H1 (cell line): ENCODE measurements around the gene LCE3D. TPM values are rescaled to one million over a fixed set of nuclear protein-coding genes. Genes with fewer than 3 reads are reported as not detected.

Experiments
- CTCF ChIA-PET: fragments of 300-600 bp; sonication (Branson Sonifier 250); formaldehyde crosslinking; loops from one replicate; lab custom pipeline; 2021; ENCODE audit not compliant: partially characterized antibody; lab: Charles Lee
- POLR2A ChIA-PET: fragments of 300-600 bp; sonication (Branson Sonifier 250); formaldehyde crosslinking; loops from one replicate; lab custom pipeline; 2021; ENCODE audit warnings: inconsistent platforms; ENCODE audit not compliant: partially characterized antibody; lab: Charles Lee
- DNase-seq, 2 experiments: peaks; one replicate each; pipeline versions ENCODE4 v3.0.0 to v3.0.0-alpha.2; 2010 to 2022; ENCODE audit warnings: low spot score in 2 of 2, low read depth in 1 of 2, mixed read lengths in 1 of 2
- FAIRE-seq: peaks from 2 replicates; lab custom pipeline; 2011; peaks lifted over from hg19 to GRCh38; lab: Jason Lieb, UNC
- H2AFZ ChIP-seq: 2 replicates; pipeline ENCODE4 v1.8.1; 2012; ENCODE audit warnings: low read length, inconsistent platforms
- H2AK5ac ChIP-seq: 2 replicates; pipeline ENCODE4 v1.6.1; 2013; ENCODE audit warnings: low read depth, low read length
- H2BK120ac ChIP-seq: replicated peaks from 2 replicates; pipeline ENCODE3; 2013; ENCODE audit warnings: low read depth, low read length, inconsistent platforms
- H2BK12ac ChIP-seq: 2 replicates; pipeline ENCODE4 v1.6.1; 2013; ENCODE audit warnings: low read depth, low read length
- H2BK15ac ChIP-seq: 2 replicates; pipeline ENCODE4 v1.6.1; 2013; ENCODE audit warnings: low read length
- H2BK20ac ChIP-seq: 2 replicates; pipeline ENCODE4 v1.6.1; 2013; ENCODE audit warnings: low read length
- H2BK5ac ChIP-seq: 2 replicates; pipeline ENCODE4 v1.6.1; 2013; ENCODE audit warnings: low read depth, low read length
- H3K14ac ChIP-seq: 2 replicates; pipeline ENCODE4 v1.6.1; 2013; ENCODE audit warnings: inconsistent platforms; ENCODE audit not compliant: insufficient read length
- H3K18ac ChIP-seq: 2 replicates; pipeline ENCODE4 v1.6.1; 2013; ENCODE audit warnings: low read length; ENCODE audit errors: extremely low read depth
- H3K23ac ChIP-seq: 2 replicates; pipeline ENCODE4 v1.6.1; 2013; ENCODE audit warnings: inconsistent platforms; ENCODE audit not compliant: insufficient read length
- H3K23me2 ChIP-seq: 2 replicates; pipeline ENCODE4 v1.6.1; 2013; ENCODE audit warnings: low read depth, low read length
- H3K27ac ChIP-seq: 2 replicates; pipeline ENCODE4 v1.6.1; 2011; ENCODE audit warnings: low read depth, low read length, inconsistent platforms
- H3K27me3 ChIP-seq, 4 experiments: replicated peaks in 1 of 4; 1 replicate in 1 of 4; 2 replicates in 3 of 4; pipeline versions ENCODE4 v1.6.1 to v1.8.1; 2011 to 2013; ENCODE audit warnings: low read length in 3 of 4, mild to moderate bottlenecking in 3 of 4, inconsistent platforms in 2 of 4, mixed read lengths in 2 of 4, moderate library complexity in 1 of 4; ENCODE audit not compliant: control insufficient read depth in 3 of 4, insufficient read depth in 3 of 4; ENCODE audit errors: extremely low read depth in 1 of 4
- H3K36me3 ChIP-seq, 4 experiments: 2 replicates each; pipeline versions ENCODE4 v1.6.1 to v1.8.1; 2011 to 2013; ENCODE audit warnings: mild to moderate bottlenecking in 4 of 4, low read length in 3 of 4, moderate library complexity in 2 of 4, control low read depth in 1 of 4, inconsistent platforms in 1 of 4; ENCODE audit not compliant: insufficient read depth in 4 of 4, control insufficient read depth in 2 of 4
- H3K4ac ChIP-seq: replicated peaks from 2 replicates; pipeline ENCODE3; 2013; ENCODE audit warnings: low read length, low read depth, mixed read lengths, inconsistent platforms; ENCODE audit not compliant: insufficient read length
- H3K4me1 ChIP-seq, 4 experiments: replicated peaks in 1 of 4; 1 replicate in 1 of 4; 2 replicates in 3 of 4; pipeline versions ENCODE4 v1.6.1 to v1.8.1; 2011 to 2013; ENCODE audit warnings: low read length in 3 of 4, inconsistent platforms in 2 of 4, mixed read lengths in 1 of 4; ENCODE audit not compliant: insufficient read depth in 4 of 4, control insufficient read depth in 3 of 4
- H3K4me2 ChIP-seq, 2 experiments: 2 replicates each; pipeline versions ENCODE4 v1.6.1 to v1.8.1; 2011 to 2013; ENCODE audit warnings: low read depth in 2 of 2, low read length in 2 of 2, control low read depth in 1 of 2, inconsistent platforms in 1 of 2, mild to moderate bottlenecking in 1 of 2; ENCODE audit not compliant: insufficient read depth in 1 of 2
- H3K4me3 ChIP-seq, 4 experiments: fragments of 200-600, 300-600 bp in 1 of 4; sonication (generic), shearing (Covaris generic), sonication (Bioruptor Twin) in 1 of 4; 2 replicates each; pipeline versions ENCODE4 v1.5.1 to v1.8.1; 2011 to 2016; ENCODE audit warnings: low read length in 4 of 4, low read depth in 3 of 4, control low read depth in 2 of 4, inconsistent platforms in 2 of 4, mild to moderate bottlenecking in 2 of 4, mixed read lengths in 1 of 4, moderate library complexity in 1 of 4; ENCODE audit not compliant: insufficient read depth in 2 of 4; ENCODE audit errors: extremely low read depth in 1 of 4
- H3K56ac ChIP-seq: replicated peaks from 2 replicates; pipeline ENCODE3; 2013; ENCODE audit warnings: low read depth, mild to moderate bottlenecking, mixed read lengths, low read length, inconsistent platforms; ENCODE audit not compliant: insufficient read length
- H3K79me1 ChIP-seq: 2 replicates; pipeline ENCODE4 v1.6.1; 2013; ENCODE audit warnings: low read depth, low read length, control low read depth
- H3K79me2 ChIP-seq, 2 experiments: 2 replicates each; pipeline versions ENCODE4 v1.6.1 to v1.8.1; 2012 to 2013; ENCODE audit warnings: low read length in 2 of 2, mild to moderate bottlenecking in 2 of 2, inconsistent platforms in 1 of 2; ENCODE audit not compliant: insufficient read depth in 2 of 2, control insufficient read depth in 1 of 2
- H3K9ac ChIP-seq, 4 experiments: replicated peaks in 1 of 4; 1 replicate in 1 of 4; 2 replicates in 3 of 4; pipeline versions ENCODE4 v1.6.1 to v1.8.1; 2011 to 2013; ENCODE audit warnings: low read depth in 3 of 4, low read length in 3 of 4, control low read depth in 2 of 4, mild to moderate bottlenecking in 2 of 4, moderate library complexity in 2 of 4, inconsistent platforms in 1 of 4; ENCODE audit errors: extremely low read depth in 1 of 4
- H3K9me3 ChIP-seq, 2 experiments: 2 replicates each; pipeline versions ENCODE4 v1.6.1 to v1.8.1; 2012 to 2013; ENCODE audit warnings: mild to moderate bottlenecking in 2 of 2, moderate library complexity in 2 of 2, control low read depth in 1 of 2, inconsistent platforms in 1 of 2, low read depth in 1 of 2, low read length in 1 of 2, mixed read lengths in 1 of 2; ENCODE audit not compliant: insufficient read depth in 2 of 2
- H4K20me1 ChIP-seq, 2 experiments: replicated peaks in 1 of 2; 2 replicates each; pipeline versions ENCODE3 to v1.8.1; 2011 to 2013; ENCODE audit warnings: inconsistent platforms in 2 of 2, low read length in 2 of 2, mild to moderate bottlenecking in 1 of 2; ENCODE audit not compliant: insufficient read depth in 2 of 2, control insufficient read depth in 1 of 2
- H4K5ac ChIP-seq: 2 replicates; pipeline ENCODE4 v1.6.1; 2013; ENCODE audit warnings: low read length, low read depth, mixed read lengths, inconsistent platforms; ENCODE audit not compliant: insufficient read length
- H4K8ac ChIP-seq: 2 replicates; pipeline ENCODE4 v1.8.0; 2013; ENCODE audit warnings: mild to moderate bottlenecking, moderate library complexity, low read length, inconsistent platforms; ENCODE audit not compliant: insufficient read depth; ENCODE audit errors: extremely low read depth
- H4K91ac ChIP-seq: replicated peaks from 2 replicates; pipeline ENCODE3; 2013; ENCODE audit warnings: low read length, mixed read lengths, inconsistent platforms; ENCODE audit not compliant: insufficient read length
- CEBPB ChIP-seq: IDR thresholded peaks from 2 replicates; pipeline ENCODE4 v1.6.1; 2012; ENCODE audit warnings: low read depth, low read length
- EZH2 ChIP-seq: fragments of 200-600 bp; sonication (generic); IDR thresholded peaks from 2 replicates; pipeline ENCODE4 v1.7.1; 2012; ENCODE audit warnings: low read depth, mild to moderate bottlenecking, moderate library complexity, low read length, inconsistent platforms; ENCODE audit not compliant: severe bottlenecking
- HDAC6 ChIP-seq: IDR thresholded peaks from one replicate; pipeline ENCODE4 v1.7.1; 2012; ENCODE audit warnings: low read depth, mild to moderate bottlenecking, inconsistent platforms, low read length, moderate library complexity
- JUND ChIP-seq: IDR thresholded peaks from 2 replicates; pipeline ENCODE4 v1.6.1; 2011; ENCODE audit warnings: mild to moderate bottlenecking, improper control_type of control experiment, low read length
- SIN3A ChIP-seq, 2 experiments: IDR thresholded peaks in 1 of 2; conservative IDR thresholded peaks in 1 of 2; 2 replicates each; pipeline ENCODE4 v1.6.1; 2011 to 2012; ENCODE audit warnings: low read length in 2 of 2, improper control_type of control experiment in 1 of 2, low read depth in 1 of 2, mild to moderate bottlenecking in 1 of 2
- TAF1 ChIP-seq: IDR thresholded peaks from 2 replicates; pipeline ENCODE4 v1.6.1; 2011; ENCODE audit warnings: mild to moderate bottlenecking, low read depth, low read length
- WGBS, 2 experiments: shearing (Covaris generic) in 1 of 2; methylation state at CpG; one replicate each; pipeline versions ENCODE4 v1.1.6 to v1.1.7; 2013 to 2015; ENCODE audit warnings: low lambda C conversion rate in 2 of 2, mixed read lengths in 2 of 2, inconsistent platforms in 1 of 2, low coverage in 1 of 2, missing lambda C conversion rate in 1 of 2; ENCODE audit not compliant: insufficient replicate concordance in 2 of 2, insufficient coverage in 1 of 2, insufficient read length in 1 of 2; ENCODE audit errors: extremely low coverage in 1 of 2, missing lambda C conversion rate in 1 of 2; 5-methylcytosine and 5-hydroxymethylcytosine counted together
- polyA plus RNA-seq, 7 experiments: library from polyadenylated mRNA; depleted of rRNA in 3 of 7; stranded (reverse) in 5 of 7; unstranded in 2 of 7; fragments of >200 nt in 5 of 7; fragments of 200-250 nt in 2 of 7; gene quantifications; 1 replicate in 5 of 7; 2 replicates in 1 of 7; 4 replicates in 1 of 7; pipeline versions ENCODE4 v1.2.1 to v1.2.3, GENCODE V29; 2011 to 2013; ENCODE audit warnings: missing spikeins in 2 of 7, mixed read lengths in 2 of 7
- total RNA-seq: library from RNA; stranded (reverse); fragmentation: NEBNext Ultra II Directional; extraction: Animal tissue kit (Norgen Biotek cat#: 25700); gene quantifications from 2 replicates; pipeline ENCODE4 v1.2.1, GENCODE V29; 2021
- TF ChIP-seq, protein P1 (sequence below): IDR thresholded peaks from 2 replicates; pipeline ENCODE4 v1.6.1; 2011; ENCODE audit warnings: low read depth, mild to moderate bottlenecking, low read length; ENCODE audit not compliant: insufficient read depth

The LCE3D gene
- total and polyA plus RNA-seq, 2 of the 8 experiments (the other 6 are each of a cell fraction or from before 2014, with no cell fraction given): not detected

DNA sequence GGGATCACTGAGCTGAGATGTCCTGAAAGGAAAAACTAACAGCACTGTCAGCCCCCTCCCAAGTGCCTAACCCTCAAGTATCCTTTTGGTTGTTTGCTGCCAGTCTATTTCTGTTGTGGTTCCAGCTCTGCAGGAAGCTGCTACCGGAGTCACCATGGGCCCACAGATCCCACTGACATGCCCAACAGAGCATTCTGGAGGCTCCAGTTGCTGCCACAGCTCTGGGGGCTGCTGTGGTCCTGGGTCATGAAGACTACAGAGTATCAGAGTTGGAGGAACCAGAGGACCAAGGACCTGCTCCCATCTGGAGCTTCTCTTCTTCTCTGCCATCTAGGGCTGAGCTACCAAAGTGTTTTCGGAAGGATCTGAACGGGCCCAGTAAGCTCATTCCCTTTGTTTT lies 41.7 kb upstream of the LCE3D start:
- Histone ChIP-seq H2BK12ac (no peak overlapping the region), H4K20me1 (no peaks in the 10 kb centered on the region), H3K18ac (no peak overlapping the region), H3K4ac (no peak overlapping the region), H2BK20ac (no peak overlapping the region), H3K23ac (no peak overlapping the region), H3K4me3 (no peak overlapping the region), H4K8ac (no peak overlapping the region), H3K36me3 (no peaks in the 10 kb centered on the region), H3K14ac (no peak overlapping the region), H3K27me3 (no peaks in the 10 kb centered on the region), H2AFZ (no peak overlapping the region), H3K23me2 (no peaks in the 10 kb centered on the region; the same call in 1 of the 2 replicates), H3K79me2 (no peaks in the 10 kb centered on the region), H3K79me1 (no peaks in the 10 kb centered on the region), H3K27ac (no peak overlapping the region), H3K56ac (no peak overlapping the region), H2BK5ac (no peak overlapping the region), H3K4me2 (no peak overlapping the region), H3K9ac (no peak overlapping the region), H3K9me3 (peaks cover 71 to 90% of the 10 kb centered on the region in 2 experiments), H3K4me1 (no peaks in the 10 kb centered on the region), H4K5ac (no peak overlapping the region), H2BK120ac (no peak overlapping the region), H2AK5ac (no peak overlapping the region), H4K91ac (no peak overlapping the region), H2BK15ac (no peak overlapping the region)
- 55% methylated on average over 3 of the region's 3 CpGs; no CpG with 5 or more reads in 1 of the 2 experiments for WGBS, 2 experiments
- ChIA-PET CTCF (interaction anchor here (0.6 kb wide), 1 partner anchor 532 kb away, joined by 7 read pairs; no protein-coding TSS in a partner anchor), POLR2A (no interaction called here)
- no peak for TF ChIP-seq EZH2
- TF ChIP-seq SIN3A (conservative IDR thresholded peaks at IDR 0.05 in 1 of 2, IDR thresholded peaks at IDR 0.05 in 1 of 2; ENCODE audit: low read depth in 1 of 2, low read length in 2 of 2): no peak
- no peak for TF ChIP-seq CEBPB
- TF ChIP-seq, protein P1, sequence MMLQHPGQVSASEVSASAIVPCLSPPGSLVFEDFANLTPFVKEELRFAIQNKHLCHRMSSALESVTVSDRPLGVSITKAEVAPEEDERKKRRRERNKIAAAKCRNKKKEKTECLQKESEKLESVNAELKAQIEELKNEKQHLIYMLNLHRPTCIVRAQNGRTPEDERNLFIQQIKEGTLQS: no peak
- no peak for TF ChIP-seq JUND
- TF ChIP-seq TAF1: no peak
- TF ChIP-seq HDAC6: no peak
- DNase-seq: no peak
- FAIRE-seq: no peak
